Measurements from ENCODE around the gene RMI2. TPM values are rescaled to one million over a fixed set of nuclear protein-coding genes. Genes with fewer than 3 reads are reported as not detected.

The RMI2 gene
- total RNA-seq, result 1.4 and 1.5 TPM in 2 replicates

DNA sequence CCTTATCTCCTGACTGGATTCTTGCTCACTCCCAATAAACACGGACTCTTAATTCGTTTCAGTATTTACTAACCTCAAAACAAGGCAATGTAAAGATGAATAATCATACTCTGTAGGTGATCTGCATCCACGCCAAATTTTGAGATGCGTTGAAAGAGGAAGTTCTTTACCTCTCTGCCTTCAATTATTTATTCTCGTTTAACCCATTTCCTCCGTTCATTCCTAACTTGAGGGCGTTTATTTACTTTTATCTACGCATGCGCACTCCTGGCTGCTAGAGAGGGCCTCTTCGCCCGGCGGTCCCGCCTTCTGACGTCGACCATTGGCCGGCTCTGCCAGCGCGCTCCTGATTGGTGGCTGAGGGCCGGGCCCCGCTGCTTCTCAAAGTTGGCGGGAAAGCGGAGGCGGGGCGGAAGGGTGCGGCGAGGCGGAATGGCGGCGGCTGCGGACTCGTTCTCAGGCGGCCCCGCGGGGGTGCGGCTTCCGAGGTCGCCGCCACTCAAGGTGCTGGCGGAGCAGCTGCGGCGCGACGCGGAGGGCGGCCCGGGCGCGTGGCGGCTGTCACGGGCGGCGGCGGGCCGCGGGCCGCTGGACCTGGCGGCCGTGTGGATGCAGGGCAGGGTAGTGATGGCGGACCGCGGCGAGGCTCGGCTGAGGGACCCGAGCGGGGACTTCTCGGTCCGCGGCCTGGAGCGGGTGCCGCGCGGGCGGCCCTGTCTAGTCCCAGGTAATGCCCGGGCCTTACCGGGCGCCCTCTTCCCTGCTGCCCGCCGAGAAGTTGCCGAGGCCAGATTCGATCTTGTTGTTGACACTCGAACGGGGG is at the start of gene RMI2:
Gene RMI2 (plus strand): TSS at position 420 of the 823 bp plus-strand sequence. CDS start 13 bp downstream, at position 433.

Other genes with a start within 250 kb of the RMI2 start
- 2.4 and 3.1 TPM in 2 replicates for gene SOCS1, start 89.3 kb upstream of the RMI2 start, total RNA-seq
- gene TNP2, start 76.1 kb upstream of the RMI2 start, total RNA-seq, result not detected in 2 replicates
- not detected in 2 replicates for gene PRM3, start 71.8 kb upstream of the RMI2 start, total RNA-seq
- not detected in 2 replicates for gene PRM2, start 69.0 kb upstream of the RMI2 start, total RNA-seq
- not detected in 2 replicates for gene PRM1, start 64.1 kb upstream of the RMI2 start, total RNA-seq
- gene LITAF, start 241.5 kb downstream of the RMI2 start, total RNA-seq, result 57.9 and 100 TPM in 2 replicates

Measured in smooth muscle cell of bladder (primary cell).